C4-2B (cell line): ENCODE data around the gene INO80C.

ENCODE experiments used
- ZFX ChIP-seq: fragments of 450-650 bp; IDR thresholded peaks from 2 replicates; pipeline ENCODE4 v1.6.1; 2017
- TF ChIP-seq, protein P1 (sequence below): fragments of 450-650 bp; conservative IDR thresholded peaks from 2 replicates; pipeline ENCODE4 v1.5.1; 2017; ENCODE audit warnings: mild to moderate bottlenecking

DNA sequence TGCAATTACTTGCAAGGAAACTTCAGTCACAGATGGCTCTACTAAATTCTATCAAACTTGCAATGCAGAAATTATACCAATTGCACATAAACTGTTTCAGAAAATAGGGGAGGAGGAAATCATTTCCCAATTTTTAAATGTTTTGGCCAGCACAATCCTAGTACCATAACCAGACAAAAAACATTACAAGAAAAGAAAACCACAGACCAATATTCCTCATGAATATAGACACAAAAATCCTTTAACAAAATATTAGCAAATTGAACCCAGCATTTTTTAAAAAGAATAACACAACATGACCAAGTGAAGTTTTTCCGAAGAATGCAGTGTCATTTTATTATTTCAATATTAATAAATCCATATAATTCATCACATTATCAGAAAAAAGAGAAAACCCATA is 45.8 kb downstream of the INO80C start:
- TF ChIP-seq, protein P1, sequence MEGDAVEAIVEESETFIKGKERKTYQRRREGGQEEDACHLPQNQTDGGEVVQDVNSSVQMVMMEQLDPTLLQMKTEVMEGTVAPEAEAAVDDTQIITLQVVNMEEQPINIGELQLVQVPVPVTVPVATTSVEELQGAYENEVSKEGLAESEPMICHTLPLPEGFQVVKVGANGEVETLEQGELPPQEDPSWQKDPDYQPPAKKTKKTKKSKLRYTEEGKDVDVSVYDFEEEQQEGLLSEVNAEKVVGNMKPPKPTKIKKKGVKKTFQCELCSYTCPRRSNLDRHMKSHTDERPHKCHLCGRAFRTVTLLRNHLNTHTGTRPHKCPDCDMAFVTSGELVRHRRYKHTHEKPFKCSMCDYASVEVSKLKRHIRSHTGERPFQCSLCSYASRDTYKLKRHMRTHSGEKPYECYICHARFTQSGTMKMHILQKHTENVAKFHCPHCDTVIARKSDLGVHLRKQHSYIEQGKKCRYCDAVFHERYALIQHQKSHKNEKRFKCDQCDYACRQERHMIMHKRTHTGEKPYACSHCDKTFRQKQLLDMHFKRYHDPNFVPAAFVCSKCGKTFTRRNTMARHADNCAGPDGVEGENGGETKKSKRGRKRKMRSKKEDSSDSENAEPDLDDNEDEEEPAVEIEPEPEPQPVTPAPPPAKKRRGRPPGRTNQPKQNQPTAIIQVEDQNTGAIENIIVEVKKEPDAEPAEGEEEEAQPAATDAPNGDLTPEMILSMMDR, result no peak
- no peak for TF ChIP-seq ZFX
